Measurements from ENCODE around the gene CHRM1. TPM values are rescaled to one million over a fixed set of nuclear protein-coding genes. Genes with fewer than 3 reads are reported as not detected.

Gene CHRM1
- total RNA-seq, 1 donor from 2014 or later = not detected

DNA sequence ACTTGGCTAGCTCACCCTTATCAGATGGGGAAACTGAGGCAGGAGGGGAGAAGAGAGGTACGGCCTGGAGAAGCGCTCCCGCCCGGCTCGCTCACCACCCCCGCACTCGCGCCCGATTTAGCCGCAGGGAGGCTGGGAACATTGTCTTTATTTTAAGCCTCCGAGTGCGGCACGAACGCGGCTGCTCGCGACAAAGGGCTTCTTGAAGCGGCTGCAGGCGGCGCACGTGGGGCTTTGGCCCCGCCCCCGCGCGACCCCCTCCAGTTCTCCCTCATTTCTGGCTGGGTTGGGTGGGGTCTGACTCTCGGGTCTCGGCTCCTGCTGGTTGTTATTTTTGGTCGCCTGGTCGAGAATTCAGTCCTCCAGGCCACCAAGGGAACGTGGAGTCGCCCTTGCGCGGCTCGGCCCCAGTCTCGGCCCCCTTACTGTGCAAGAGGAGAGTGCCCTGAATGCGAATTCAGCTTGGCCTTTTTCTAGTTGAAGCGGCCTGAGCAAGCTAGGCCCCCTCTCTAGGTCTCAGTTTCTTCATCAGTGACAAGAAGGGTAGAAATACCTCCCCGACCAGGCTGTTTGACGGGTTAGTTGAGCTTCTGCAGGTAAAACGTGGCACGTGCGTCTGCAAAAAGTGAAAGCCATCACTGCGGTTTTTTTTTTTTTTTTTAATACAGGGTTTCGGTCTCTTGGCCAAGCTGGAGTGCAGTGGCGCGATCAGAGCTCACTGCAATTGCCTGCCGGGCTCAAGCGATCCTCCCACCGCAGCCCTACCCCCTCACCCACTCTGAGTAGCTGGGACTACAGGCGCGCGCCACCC is 2.6 kb upstream of the CHRM1 start:
- DNase-seq (ENCODE audit: low read depth) = no peak
- Histone ChIP-seq H3K36me3 (ENCODE audit: control insufficient read depth, insufficient read depth, low read length) (no peaks in the 10 kb centered on the region), H3K27me3 (ENCODE audit: control insufficient read depth, insufficient read depth, low read length) (peaks cover 83% of the 10 kb centered on the region), H3K4me3 (ENCODE audit: low read depth, low read length) (no peak overlapping the region)
- TF ChIP-seq, protein P1, sequence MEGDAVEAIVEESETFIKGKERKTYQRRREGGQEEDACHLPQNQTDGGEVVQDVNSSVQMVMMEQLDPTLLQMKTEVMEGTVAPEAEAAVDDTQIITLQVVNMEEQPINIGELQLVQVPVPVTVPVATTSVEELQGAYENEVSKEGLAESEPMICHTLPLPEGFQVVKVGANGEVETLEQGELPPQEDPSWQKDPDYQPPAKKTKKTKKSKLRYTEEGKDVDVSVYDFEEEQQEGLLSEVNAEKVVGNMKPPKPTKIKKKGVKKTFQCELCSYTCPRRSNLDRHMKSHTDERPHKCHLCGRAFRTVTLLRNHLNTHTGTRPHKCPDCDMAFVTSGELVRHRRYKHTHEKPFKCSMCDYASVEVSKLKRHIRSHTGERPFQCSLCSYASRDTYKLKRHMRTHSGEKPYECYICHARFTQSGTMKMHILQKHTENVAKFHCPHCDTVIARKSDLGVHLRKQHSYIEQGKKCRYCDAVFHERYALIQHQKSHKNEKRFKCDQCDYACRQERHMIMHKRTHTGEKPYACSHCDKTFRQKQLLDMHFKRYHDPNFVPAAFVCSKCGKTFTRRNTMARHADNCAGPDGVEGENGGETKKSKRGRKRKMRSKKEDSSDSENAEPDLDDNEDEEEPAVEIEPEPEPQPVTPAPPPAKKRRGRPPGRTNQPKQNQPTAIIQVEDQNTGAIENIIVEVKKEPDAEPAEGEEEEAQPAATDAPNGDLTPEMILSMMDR (IDR thresholded peaks at IDR 0.05; ENCODE audit: insufficient read depth, low read length, poor library complexity, severe bottlenecking) = no peak

DNA sequence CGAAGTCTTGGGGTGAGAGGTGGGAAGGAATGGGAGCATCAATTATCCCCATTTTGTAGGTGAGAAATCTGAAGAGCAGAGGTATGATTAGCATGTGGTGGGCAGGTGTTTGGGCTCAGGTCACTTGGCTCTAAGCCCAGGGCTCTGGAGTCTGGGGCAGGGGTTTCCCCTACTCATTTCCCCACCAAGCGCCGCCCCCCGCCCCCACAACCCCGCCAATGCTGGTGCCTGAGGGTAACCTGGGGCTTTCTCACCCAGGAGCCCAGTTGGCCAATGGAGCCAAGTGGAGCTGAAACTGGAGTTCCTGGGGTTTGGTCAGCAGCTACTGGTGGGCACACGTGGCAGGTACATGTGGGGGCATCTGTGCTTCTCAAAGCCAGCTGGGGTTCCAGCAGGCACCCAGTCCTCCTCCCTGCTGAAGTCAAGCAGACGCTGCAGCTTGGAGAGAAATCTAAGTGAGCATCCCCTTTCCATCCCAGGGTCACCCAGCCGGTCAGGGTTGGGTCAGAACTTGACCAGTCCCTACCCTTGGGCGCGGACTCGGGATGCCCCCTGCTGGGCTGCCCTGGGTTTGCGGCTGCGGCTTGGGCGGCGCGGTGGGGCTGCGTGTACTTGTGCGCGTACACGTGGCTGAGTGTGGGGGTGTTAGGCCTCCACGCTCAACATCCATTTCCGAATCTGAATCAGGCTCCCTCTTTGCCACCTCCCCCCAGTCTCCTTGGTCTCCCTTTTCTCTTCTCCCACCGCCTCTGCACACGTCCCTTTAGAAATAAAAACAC is 1.7 kb upstream of the CHRM1 start:
- Histone ChIP-seq H3K27me3 (ENCODE audit: control insufficient read depth, insufficient read depth, low read length) (peaks cover 74% of the 10 kb centered on the region), H3K36me3 (ENCODE audit: control insufficient read depth, insufficient read depth, low read length) (no peaks in the 10 kb centered on the region), H3K4me3 (ENCODE audit: low read depth, low read length) (no peak overlapping the region)
- TF ChIP-seq, protein P1 (IDR thresholded peaks at IDR 0.05; ENCODE audit: insufficient read depth, low read length, poor library complexity, severe bottlenecking) = peak; percentile 36
- DNase-seq (ENCODE audit: low read depth) = no peak

DNA sequence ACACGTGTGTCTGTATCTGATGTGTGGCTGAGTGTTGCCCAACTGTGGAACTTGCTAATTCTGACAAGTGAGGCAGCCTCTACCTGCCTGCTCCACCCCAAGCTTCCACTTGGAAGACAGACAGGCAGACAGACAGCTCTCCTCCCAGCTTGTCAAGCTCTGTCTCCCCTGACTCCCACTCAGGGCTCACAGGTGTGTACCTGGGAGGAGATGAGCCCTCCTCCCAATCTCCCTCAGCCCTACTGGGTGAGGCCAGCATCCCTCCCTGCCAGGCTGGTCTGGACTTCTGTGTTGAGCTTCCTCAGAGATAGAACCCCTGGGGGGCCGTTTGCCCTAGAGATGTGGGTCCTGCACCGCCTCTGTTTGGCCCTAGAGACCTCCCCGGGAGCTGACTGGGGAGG is 1.0 kb upstream of the CHRM1 start:
- Histone ChIP-seq H3K27me3 (ENCODE audit: control insufficient read depth, insufficient read depth, low read length) (peaks cover 69% of the 10 kb centered on the region), H3K36me3 (ENCODE audit: control insufficient read depth, insufficient read depth, low read length) (no peaks in the 10 kb centered on the region), H3K4me3 (ENCODE audit: low read depth, low read length) (no peak overlapping the region)
- DNase-seq (ENCODE audit: low read depth) = no peak
- TF ChIP-seq, protein P1 (IDR thresholded peaks at IDR 0.05; ENCODE audit: insufficient read depth, low read length, poor library complexity, severe bottlenecking) = no peak

DNA sequence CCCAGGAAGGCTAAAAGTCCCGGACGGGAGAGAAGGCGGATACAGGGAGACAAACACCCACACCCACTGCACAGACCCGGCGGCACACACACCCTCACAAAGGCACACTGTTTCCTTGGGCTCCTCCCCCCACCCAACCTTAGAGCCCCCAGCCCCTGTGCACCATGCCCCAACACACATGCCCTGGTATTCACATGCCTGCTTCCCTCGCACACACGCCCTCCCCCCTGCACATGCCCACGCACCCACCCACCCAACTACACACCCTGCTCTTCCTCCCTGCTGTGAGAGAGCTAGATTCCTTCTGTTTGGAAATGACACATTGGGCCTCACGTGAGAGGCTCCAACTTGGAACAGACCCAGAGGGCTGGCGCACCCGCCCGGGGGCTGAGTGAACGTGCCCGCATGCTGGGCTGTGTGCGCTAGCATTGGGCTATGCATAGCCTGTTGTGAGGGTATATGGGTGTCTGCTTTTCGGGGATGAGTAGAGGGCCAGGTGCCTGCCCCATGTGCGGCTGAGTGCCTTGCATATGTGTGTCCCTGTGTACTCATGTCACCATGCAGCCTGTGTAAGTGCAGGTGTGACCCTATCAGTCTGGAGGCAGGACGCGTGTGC is 518 bp upstream of the CHRM1 start:
- TF ChIP-seq, protein P1 (IDR thresholded peaks at IDR 0.05; ENCODE audit: insufficient read depth, low read length, poor library complexity, severe bottlenecking) = no peak
- peaks cover 64% of the 10 kb centered on the region for H3K27me3 ChIP-seq (ENCODE audit: control insufficient read depth, insufficient read depth, low read length)
- no peak for DNase-seq (ENCODE audit: low read depth)

DNA sequence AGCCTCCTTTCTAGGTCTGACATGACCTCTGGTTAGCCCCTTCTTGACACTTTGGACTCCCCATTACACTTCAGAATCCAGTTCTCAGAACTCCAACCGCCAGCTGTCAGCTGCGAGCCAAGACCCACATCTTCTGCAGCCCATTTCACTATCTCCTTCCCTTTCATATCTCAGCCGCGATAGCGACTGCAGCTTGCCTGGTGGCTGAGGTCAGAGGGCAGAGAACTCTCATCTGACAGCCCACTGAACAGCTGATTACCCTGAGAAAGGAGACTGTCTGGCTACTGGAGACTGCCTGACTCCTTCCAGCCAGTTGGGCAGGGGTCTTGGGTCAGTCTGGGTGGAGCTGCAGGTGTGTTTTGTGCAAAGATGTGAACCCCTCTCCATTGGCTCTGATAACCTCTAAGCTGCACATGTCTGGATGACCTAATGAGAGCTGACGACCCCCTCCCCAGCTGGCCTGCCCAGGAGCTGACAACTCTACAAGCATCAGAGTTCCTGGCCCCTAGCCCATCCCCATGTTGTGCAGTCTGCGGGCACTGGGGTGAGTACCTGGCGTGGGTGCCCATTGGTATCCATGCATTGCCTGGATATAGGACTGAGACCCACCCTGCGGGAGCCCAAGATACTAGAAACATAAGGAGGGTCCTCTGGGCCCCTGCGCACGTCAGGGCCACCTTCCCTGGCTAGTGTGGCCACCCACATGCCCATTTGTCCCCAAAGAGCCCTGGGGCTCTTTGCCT is 1.1 kb downstream of the CHRM1 start:
- no peak for DNase-seq (ENCODE audit: low read depth)
- Histone ChIP-seq H3K36me3 (ENCODE audit: control insufficient read depth, insufficient read depth, low read length) (no peaks in the 10 kb centered on the region), H3K27me3 (ENCODE audit: control insufficient read depth, insufficient read depth, low read length) (peaks cover 48% of the 10 kb centered on the region), H3K4me3 (ENCODE audit: low read depth, low read length) (no peak overlapping the region)
- TF ChIP-seq, protein P1 (IDR thresholded peaks at IDR 0.05; ENCODE audit: insufficient read depth, low read length, poor library complexity, severe bottlenecking) = no peak

More for the DNA sequence above, 518 bp upstream of the CHRM1 start:
- Histone ChIP-seq H3K36me3 (ENCODE audit: control insufficient read depth, insufficient read depth, low read length) (no peaks in the 10 kb centered on the region), H3K4me3 (ENCODE audit: low read depth, low read length) (no peak overlapping the region)
